ENCODE measurements around the gene DAGLA.

The DAGLA gene

DNA sequence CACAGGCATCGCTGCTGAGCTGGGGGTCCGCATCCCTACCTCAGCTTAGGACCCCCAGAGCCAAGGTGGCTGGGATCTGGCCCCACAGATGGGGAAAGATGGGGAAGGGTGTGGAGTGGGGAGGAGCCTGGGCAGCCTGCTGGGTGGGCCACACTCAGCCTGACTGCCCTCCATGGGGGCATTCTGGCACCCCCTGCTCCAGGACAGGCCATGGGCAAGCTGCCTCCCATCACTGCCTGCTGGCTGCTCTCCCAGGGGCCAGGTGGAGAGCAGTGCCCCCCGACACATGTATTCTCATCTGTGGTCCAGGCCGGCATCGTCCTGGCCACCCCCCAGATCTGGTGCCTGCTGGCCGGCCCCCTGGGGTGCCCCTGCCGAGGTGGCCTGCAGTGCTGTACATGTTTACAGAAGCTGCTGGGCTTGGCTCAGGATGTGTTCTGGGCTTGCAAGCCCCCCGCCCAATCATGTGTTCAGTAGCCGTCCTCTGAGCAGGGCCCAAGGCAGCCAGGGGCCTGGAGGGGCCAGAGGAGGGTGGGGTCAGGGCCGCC, 64.5 kb downstream of the DAGLA start:
- in situ Hi-C loops (cut with HindIII; ENCODE audit: low pct_unique_long_range_greater_than_20kb, low sequenced_read_pairs): no loop called here
- TF ChIP-seq JUND (IDR thresholded peaks at IDR 0.05; ENCODE audit: low read depth): no peak

DNA sequence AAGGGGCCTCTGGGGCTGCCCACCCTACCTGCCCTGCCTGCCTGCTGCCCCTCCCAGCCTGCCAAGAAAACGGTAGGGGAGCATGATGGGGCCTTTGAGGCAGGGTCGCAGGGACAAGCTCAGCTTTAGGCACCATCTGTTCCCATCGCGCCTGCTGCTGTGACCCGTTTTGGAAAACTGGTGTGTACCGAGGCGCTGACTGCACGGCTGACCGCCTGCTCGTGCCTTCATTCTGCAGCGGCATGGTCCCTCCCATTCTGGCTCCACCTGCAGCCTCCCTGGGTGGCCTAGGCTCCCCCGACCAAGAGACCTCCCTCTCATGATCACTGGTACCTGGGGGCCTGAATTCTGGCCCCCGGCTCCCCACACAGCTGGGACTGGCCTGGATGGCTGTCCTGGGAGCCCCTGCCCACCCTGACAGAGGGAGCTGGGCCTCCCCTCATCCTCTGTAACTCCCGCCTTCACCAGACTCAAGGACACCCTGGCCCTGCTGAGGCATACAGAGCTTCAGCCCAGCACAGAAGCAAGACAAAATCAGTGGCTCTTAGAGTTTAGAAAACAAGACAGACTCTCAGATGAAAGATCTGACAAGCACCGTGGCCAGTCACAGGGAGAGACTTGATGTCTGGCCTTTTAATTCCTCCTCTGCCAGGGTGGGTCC, 65.7 kb downstream of the DAGLA start:
- in situ Hi-C loops (cut with HindIII; ENCODE audit: low pct_unique_long_range_greater_than_20kb, low sequenced_read_pairs): no loop called here
- no peak for TF ChIP-seq JUND (IDR thresholded peaks at IDR 0.05; ENCODE audit: low read depth)
- no peak for DNase-seq (ENCODE audit: low read depth in 1 of 2, low spot score in 1 of 2)

More for the DNA sequence above, 64.5 kb downstream of the DAGLA start:
- DNase-seq (ENCODE audit: low read depth in 1 of 2, low spot score in 1 of 2): no peak

DNA sequence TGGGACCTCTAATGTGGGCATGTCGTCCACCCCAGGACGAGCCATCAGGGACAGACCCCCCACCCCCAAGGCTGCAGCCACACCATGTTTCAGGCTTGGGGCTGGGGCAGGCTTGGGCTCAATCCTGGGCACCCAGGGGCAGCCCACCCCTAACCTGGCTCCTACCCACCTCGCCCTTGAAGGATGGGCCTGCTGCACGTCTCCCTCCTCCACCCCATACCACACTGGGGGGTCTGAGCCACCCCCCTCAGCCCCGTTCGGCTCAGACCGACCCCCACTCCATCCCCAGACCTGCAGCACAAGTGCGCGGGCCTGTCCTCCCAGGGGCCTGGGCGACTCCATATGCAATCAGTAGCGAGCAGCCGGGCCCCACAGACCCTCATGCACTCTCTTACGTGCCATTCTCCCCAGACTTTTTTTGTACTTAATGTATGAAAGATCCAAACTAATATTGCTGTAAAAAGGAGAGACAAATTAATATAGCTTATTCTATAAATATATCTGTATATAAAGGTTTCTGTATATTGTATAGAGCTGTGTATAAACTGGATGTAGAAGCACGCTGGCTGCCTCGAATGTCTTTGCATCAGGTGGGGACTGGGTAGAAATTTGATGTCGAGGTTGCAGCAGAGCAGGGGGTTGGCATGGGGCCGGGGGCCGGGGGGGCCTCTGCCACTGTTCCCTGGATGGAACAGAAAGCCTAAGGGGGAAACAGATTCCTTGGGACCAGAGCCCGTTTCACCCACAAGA, 66.4 kb downstream of the DAGLA start:
- DNase-seq (ENCODE audit: low read depth in 1 of 2, low spot score in 1 of 2): no peak
- TF ChIP-seq JUND (IDR thresholded peaks at IDR 0.05; ENCODE audit: low read depth): no peak
- in situ Hi-C loops (cut with HindIII; ENCODE audit: low pct_unique_long_range_greater_than_20kb, low sequenced_read_pairs): no loop called here

DNA sequence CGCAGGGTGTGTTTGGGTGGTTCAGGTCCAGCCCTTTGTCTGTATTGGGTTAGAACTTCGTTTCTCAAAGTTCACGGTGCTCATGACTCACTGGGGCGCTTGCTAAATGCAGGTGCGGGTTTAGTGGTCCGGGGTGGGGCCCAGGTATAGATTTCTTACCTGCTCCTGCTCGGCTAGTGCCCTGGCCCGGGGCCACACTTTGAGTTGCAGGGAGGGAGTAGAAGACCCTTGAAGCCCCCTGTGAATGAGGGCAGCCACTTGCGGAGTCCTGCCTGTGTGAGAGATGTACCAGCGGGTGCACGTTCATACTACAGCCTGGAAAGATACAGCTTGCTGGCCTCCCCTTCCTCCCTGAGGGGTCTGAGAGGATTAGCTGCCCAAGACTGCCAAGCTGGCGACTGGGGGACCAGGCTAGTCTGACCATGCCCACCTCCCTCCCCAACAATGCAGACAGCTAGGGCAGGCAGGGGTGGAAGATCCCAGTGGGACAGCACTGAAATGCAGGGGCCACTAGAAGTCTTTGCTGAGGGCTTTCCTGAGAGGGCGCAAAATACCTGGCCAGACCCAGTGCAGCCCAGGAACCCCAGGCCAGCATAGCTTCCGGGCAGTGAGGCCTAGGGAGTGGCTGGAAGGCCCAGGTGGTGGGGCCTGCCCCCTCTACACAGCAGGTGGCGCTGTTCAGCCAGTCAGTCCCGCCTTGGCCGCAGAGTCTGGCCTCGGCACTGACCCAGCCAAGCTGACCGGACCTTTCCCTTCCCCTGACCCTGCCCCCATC, 67.2 kb downstream of the DAGLA start:
- in situ Hi-C loops (cut with HindIII; ENCODE audit: low pct_unique_long_range_greater_than_20kb, low sequenced_read_pairs): no loop called here
- DNase-seq (ENCODE audit: low read depth in 1 of 2, low spot score in 1 of 2): peak; percentile 78 to 83
- TF ChIP-seq JUND (IDR thresholded peaks at IDR 0.05; ENCODE audit: low read depth): no peak

DNA sequence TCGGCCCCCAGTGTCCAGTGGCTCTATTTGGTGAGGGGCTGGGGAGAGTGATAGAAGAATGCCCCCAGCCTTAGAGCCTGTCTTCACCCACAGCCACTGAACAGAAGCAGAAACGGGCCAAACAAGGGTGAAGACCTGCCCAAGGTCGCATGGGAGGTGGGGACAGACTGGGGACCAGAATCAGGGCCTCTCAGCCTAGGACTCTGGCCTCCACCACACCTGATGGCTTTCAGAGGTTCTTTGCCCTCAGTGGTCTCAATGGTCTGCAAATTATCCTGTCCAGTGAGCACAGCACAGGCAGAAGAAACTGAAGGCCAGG, 67.7 kb downstream of the DAGLA start:
- TF ChIP-seq JUND (IDR thresholded peaks at IDR 0.05; ENCODE audit: low read depth): no peak
- in situ Hi-C loops (cut with HindIII; ENCODE audit: low pct_unique_long_range_greater_than_20kb, low sequenced_read_pairs): no loop called here
- DNase-seq (ENCODE audit: low read depth in 1 of 2, low spot score in 1 of 2): no peak

DNA sequence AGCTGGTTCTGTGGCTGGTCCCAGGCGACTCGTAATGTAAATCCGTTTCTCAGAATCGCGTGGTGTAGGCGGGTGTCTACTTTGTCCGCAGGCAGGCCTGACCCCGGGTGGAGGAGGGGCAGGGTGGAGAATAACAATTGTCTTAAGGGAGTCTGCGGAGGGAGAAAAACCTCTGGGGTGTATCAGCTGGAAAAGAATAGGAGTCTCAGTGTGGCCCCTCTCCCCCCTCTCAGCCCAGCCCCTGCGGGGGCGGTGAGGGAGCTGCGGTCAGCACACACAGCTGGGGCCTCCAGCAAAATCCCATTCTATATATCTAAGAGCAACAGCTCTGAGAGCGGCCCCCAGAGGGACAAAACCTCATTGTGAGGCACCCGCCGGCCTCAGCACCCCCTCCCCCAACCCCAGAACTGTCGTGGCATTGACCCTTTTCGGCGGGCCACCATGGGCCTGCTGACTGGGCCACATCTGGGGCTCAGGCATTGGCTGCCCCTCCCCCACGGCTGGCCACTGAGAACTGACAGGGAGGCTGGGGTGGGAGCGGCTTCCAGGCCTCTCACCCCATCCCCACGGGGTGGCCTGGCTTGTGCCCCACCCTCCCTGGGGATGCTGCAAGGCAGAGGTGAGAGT, 69.5 kb downstream of the DAGLA start:
- no peak for DNase-seq (ENCODE audit: low read depth in 1 of 2, low spot score in 1 of 2)
- in situ Hi-C loops (cut with HindIII; ENCODE audit: low pct_unique_long_range_greater_than_20kb, low sequenced_read_pairs): no loop called here
- TF ChIP-seq JUND (IDR thresholded peaks at IDR 0.05; ENCODE audit: low read depth): no peak

DNA sequence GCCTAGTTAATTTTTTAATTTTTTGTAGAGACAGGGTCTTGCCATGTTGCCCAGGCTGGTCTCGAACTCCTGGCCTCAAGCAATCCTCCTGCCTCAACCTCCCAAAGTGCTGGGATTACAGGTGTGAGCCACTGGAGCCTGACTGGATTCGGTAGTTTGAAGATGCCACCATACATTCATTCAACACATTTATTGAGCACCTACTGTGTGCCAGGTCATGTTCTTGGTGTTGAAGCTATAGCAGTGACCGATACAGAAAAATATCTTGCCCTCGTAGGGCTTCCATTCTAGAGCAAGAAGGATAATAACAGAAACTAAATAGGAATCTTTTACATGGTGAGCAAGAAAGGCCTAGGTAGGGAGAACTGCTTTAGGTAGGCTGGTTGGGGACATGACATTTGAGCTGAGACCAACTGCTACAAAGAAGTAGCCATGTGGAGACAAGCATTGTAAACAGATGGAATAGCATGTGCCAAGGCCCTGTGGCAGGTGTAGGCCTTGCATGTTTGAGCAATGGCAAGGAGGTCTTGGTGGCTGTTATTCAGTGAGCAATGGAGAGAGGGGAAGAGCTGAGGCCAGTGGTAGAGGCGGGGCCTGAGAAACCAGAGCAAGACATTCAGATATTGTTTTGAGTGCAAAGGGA, 70.6 kb downstream of the DAGLA start:
- TF ChIP-seq JUND (IDR thresholded peaks at IDR 0.05; ENCODE audit: low read depth): no peak
- in situ Hi-C loops (cut with HindIII; ENCODE audit: low pct_unique_long_range_greater_than_20kb, low sequenced_read_pairs): no loop called here
- DNase-seq (ENCODE audit: low read depth in 1 of 2, low spot score in 1 of 2): no peak

DNA sequence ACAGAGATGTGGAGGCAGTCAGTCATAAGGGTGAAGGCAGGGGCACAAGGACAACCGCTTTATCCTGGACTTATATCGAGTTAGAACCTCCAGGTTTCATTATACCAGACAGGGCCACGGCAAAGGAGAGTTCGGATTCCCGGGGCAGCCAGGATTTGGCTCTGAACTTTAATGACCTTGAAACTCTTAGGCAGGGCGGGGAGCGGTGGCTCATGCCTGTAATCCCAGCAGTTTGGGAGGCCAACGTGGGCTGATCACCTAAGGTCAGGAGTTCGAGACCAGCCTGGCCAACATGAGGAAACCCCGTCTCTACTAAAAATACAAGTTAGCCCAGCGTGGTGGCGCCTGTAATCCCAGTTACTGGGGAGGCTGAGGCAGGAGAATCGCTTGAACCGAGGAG, 71.2 kb downstream of the DAGLA start:
- in situ Hi-C loops (cut with HindIII; ENCODE audit: low pct_unique_long_range_greater_than_20kb, low sequenced_read_pairs): no loop called here
- DNase-seq (ENCODE audit: low read depth in 1 of 2, low spot score in 1 of 2): no peak
- TF ChIP-seq JUND (IDR thresholded peaks at IDR 0.05; ENCODE audit: low read depth): no peak

DNA sequence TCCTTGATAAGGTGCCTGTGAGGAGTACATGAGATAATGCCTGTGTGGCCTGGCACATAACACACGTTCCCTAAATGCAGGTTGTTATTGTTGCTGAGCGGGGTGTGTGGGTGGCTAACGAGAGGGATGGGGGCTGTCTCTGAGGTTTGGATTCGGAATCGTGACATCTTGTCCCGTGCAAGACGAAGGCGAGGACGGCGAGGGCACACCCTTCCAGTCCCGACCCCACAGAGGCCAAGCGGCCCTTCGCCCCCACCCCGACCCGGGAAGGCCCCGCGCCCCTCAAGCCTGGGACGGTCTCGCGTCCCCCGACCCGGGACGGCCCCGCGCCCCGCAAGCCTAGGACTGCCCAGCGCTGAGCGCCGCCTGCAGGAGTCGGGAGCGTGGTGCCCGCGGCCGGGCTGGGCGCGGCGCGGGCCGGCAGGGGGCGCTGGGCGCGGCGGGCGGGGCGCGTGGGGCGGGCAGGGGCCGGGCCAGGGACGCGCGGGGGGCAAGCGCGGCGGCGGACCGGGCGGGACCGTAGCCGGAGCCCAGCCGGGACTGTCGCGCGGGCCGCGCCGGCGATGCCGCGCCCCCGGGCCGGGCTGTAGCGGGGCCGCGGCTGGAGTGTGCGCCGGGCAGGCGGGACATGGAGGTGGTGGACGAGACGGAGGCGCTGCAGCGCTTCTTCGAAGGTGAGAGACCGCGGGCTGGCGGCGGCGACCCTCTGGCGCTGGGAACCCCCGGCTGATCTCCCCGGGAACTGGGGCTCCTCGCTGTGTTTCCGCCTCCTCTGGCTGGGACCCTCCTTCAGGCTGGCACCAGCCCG, 72.1 kb downstream of the DAGLA start, which contains the start of gene MYRF:
TSS of gene MYRF (plus strand) at position 520 of the 808 bp plus-strand sequence. CDS start at position 629, 109 bp downstream.
- no peak for TF ChIP-seq JUND (IDR thresholded peaks at IDR 0.05; ENCODE audit: low read depth)
- in situ Hi-C loops (cut with HindIII; ENCODE audit: low pct_unique_long_range_greater_than_20kb, low sequenced_read_pairs): no loop called here
- DNase-seq (ENCODE audit: low read depth in 1 of 2, low spot score in 1 of 2): peak; percentile 57 to 64

DNA sequence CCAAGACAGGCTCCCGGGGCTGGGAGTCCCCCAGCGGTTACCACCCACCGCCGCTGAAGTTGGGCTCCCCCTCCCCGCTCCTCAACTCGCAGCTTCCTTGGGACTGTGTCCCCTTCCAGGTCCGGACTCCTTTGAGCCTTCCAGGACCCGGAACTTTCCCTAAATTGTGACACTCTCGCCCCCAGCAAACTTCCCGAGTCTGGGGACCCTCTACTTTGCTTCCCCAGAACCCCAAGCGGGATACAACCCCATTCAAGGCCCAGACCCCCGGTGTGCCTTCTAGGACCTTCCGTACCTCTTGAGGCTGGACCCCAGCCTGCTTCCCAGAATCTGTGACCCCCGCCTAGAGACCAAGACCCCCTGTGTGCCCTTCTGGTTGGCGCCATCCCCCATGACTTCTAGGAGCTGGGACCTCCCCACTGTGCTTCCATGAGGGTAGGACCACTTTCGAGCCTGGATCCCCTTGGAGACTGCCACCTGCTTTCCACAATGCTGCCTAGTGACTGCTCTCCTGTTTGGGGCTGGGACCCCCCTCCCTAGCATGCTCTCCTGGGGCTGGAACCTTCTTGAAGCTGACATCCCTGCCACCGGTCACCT, 72.8 kb downstream of the DAGLA start:
- TF ChIP-seq JUND (IDR thresholded peaks at IDR 0.05; ENCODE audit: low read depth): no peak
- in situ Hi-C loops (cut with HindIII; ENCODE audit: low pct_unique_long_range_greater_than_20kb, low sequenced_read_pairs): no loop called here
- no peak for DNase-seq (ENCODE audit: low read depth in 1 of 2, low spot score in 1 of 2)

DNA sequence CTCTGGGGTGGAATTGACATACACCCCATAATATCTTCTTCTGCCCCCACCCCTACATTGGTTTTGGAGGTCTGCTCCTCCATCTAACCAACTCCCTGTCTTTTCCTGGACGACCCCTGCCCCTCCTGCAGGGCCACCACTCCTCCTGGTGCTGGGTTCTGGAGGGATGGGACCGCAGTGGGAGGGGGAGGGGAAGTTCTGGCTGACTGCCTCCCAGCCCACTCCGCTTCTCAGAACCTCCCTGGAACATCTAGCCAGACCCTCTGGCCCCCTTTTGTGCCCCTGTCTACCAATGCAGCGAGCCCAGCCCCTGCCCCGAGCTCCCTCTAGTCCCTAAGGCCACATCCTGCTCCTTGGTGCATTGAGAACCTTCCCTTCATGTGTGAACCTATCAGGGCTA, 73.5 kb downstream of the DAGLA start:
- in situ Hi-C loops (cut with HindIII; ENCODE audit: low pct_unique_long_range_greater_than_20kb, low sequenced_read_pairs): no loop called here
- DNase-seq (ENCODE audit: low read depth in 1 of 2, low spot score in 1 of 2): no peak
- no peak for TF ChIP-seq JUND (IDR thresholded peaks at IDR 0.05; ENCODE audit: low read depth)

All from T47D (cell line).